HL-60 (cell line): ENCODE measurements around the gene GLRX3.

Experiments used
- DNase-seq, 2 experiments: peaks; one replicate each; pipeline ENCODE4 v3.0.0-alpha.2; 2010 to 2020; ENCODE audit warnings: low read depth in 1 of 2, low spot score in 1 of 2
- H3K27ac ChIP-seq: fragments of 250-450 bp; sonication (Bioruptor Pico); replicated peaks from 2 replicates; pipeline ENCODE4 v1.5.1; 2020; ENCODE audit warnings: mild to moderate bottlenecking, moderate library complexity
- H3K27me3 ChIP-seq: fragments of 250-450 bp; sonication (Bioruptor Pico); 2 replicates; pipeline ENCODE4 v1.5.1; 2021; ENCODE audit warnings: mild to moderate bottlenecking, moderate library complexity; ENCODE audit not compliant: insufficient read depth, poor library complexity, severe bottlenecking
- H3K4me3 ChIP-seq: replicated peaks from 2 replicates; pipeline ENCODE4 v1.5.1; 2011; ENCODE audit warnings: mild to moderate bottlenecking, control low read depth, low read length; ENCODE audit not compliant: insufficient read depth
- GABPA ChIP-seq: IDR thresholded peaks from 2 replicates; pipeline ENCODE4 v1.6.1; 2012; ENCODE audit warnings: low read depth
- POLR2AphosphoS5 ChIP-seq: IDR thresholded peaks from 2 replicates; pipeline ENCODE4 v1.6.1; 2012; ENCODE audit warnings: low read depth
- SPI1 ChIP-seq: IDR thresholded peaks from 2 replicates; pipeline ENCODE4 v1.6.1; 2012; ENCODE audit warnings: low read depth, mild to moderate bottlenecking, borderline replicate concordance
- TF ChIP-seq, protein P1 (sequence below): IDR thresholded peaks from one replicate; pipeline ENCODE4 v1.5.1; 2011; ENCODE audit warnings: low read length, control low read depth, inconsistent platforms; ENCODE audit not compliant: insufficient read depth
- TF ChIP-seq, protein P2 (sequence below): IDR thresholded peaks from 2 replicates; pipeline ENCODE4 v1.6.1; 2012; ENCODE audit warnings: low read depth; ENCODE audit not compliant: insufficient replicate concordance

The GLRX3 gene

DNA sequence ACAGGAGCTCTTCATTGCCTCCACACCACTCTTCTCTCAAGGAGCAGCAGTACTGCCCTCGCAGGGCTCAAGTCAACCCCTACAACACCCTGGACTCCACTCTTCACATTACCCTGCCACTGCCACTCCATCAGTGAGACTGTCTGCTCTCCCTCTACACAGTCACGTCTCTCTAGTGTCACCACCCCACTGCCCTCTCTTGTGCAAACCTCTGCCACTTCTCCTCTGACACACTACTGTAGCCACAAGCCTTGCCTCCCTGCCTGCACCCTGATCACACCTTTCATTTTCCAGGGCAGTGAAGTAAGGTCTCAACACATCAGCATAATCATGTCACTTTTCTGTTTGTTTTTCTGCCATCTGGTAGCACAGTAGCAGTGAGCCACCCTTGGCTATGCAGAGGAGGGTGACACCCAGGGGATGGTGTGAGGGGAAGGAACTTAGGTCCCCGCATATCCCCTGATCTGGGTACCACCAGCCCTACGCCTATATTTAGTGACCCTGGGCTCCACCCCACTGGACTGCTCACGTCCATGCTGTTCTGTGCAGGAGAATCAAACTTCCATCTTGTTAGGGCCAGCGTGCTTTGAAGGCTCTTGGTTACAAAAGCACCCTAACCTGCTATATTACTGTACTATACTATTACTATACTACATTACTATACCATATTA, 27.1 kb upstream of the GLRX3 start:
- Histone ChIP-seq H3K27me3 (no peaks in the 10 kb centered on the region), H3K4me3 (peak overlapping the region; percentile 87), H3K27ac (no peak overlapping the region)
- peak in 1 of 2 experiments; percentile 26 for DNase-seq
- no peak for TF ChIP-seq GABPA
- TF ChIP-seq POLR2AphosphoS5: no peak
- TF ChIP-seq SPI1: no peak
- TF ChIP-seq, protein P1, sequence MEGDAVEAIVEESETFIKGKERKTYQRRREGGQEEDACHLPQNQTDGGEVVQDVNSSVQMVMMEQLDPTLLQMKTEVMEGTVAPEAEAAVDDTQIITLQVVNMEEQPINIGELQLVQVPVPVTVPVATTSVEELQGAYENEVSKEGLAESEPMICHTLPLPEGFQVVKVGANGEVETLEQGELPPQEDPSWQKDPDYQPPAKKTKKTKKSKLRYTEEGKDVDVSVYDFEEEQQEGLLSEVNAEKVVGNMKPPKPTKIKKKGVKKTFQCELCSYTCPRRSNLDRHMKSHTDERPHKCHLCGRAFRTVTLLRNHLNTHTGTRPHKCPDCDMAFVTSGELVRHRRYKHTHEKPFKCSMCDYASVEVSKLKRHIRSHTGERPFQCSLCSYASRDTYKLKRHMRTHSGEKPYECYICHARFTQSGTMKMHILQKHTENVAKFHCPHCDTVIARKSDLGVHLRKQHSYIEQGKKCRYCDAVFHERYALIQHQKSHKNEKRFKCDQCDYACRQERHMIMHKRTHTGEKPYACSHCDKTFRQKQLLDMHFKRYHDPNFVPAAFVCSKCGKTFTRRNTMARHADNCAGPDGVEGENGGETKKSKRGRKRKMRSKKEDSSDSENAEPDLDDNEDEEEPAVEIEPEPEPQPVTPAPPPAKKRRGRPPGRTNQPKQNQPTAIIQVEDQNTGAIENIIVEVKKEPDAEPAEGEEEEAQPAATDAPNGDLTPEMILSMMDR: no peak
- TF ChIP-seq, protein P2, sequence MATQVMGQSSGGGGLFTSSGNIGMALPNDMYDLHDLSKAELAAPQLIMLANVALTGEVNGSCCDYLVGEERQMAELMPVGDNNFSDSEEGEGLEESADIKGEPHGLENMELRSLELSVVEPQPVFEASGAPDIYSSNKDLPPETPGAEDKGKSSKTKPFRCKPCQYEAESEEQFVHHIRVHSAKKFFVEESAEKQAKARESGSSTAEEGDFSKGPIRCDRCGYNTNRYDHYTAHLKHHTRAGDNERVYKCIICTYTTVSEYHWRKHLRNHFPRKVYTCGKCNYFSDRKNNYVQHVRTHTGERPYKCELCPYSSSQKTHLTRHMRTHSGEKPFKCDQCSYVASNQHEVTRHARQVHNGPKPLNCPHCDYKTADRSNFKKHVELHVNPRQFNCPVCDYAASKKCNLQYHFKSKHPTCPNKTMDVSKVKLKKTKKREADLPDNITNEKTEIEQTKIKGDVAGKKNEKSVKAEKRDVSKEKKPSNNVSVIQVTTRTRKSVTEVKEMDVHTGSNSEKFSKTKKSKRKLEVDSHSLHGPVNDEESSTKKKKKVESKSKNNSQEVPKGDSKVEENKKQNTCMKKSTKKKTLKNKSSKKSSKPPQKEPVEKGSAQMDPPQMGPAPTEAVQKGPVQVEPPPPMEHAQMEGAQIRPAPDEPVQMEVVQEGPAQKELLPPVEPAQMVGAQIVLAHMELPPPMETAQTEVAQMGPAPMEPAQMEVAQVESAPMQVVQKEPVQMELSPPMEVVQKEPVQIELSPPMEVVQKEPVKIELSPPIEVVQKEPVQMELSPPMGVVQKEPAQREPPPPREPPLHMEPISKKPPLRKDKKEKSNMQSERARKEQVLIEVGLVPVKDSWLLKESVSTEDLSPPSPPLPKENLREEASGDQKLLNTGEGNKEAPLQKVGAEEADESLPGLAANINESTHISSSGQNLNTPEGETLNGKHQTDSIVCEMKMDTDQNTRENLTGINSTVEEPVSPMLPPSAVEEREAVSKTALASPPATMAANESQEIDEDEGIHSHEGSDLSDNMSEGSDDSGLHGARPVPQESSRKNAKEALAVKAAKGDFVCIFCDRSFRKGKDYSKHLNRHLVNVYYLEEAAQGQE: no peak

- Histone ChIP-seq H3K27ac (peak overlapping the region; percentile 86), H3K4me3 (peak overlapping the region; percentile 87), H3K27me3 (no peaks in the 10 kb centered on the region)
- DNase-seq: peak; percentile 45 to 70
- TF ChIP-seq, protein P1: peak; percentile 81
- TF ChIP-seq, protein P2: no peak
Measured at GRCh38 chr10:130109796-130110245, 26.4 kb upstream of the GLRX3 start.

- DNase-seq: peak; percentile 93 to 97
- TF ChIP-seq SPI1: peak; percentile 1; the same call in 1 of the 2 replicates
- TF ChIP-seq GABPA: no peak
- TF ChIP-seq, protein P2: no peak
- TF ChIP-seq POLR2AphosphoS5: peak; percentile 94
- peak within 1 kb of the TSS; percentile 86 for H3K27ac ChIP-seq
- peak within 1 kb of the TSS; percentile 87 for H3K4me3 ChIP-seq
- no peaks in the 10 kb centered on the region for H3K27me3 ChIP-seq
Measured at GRCh38 chr10:130110246-130111112, 25.7 kb upstream of the GLRX3 start, which contains the start of gene C10orf143. C10orf143 (minus strand) TSS chr10:130110830; CDS start chr10:130110772, 58 bp downstream.
